ENCODE results near the gene GATD1. TPM values are rescaled to one million over a fixed set of nuclear protein-coding genes. Genes with fewer than 3 reads are reported as not detected.

Gene GATD1
- total and polyA plus RNA-seq, 4 donors, result 22.1 to 63.1 (median 39.1) TPM

DNA sequence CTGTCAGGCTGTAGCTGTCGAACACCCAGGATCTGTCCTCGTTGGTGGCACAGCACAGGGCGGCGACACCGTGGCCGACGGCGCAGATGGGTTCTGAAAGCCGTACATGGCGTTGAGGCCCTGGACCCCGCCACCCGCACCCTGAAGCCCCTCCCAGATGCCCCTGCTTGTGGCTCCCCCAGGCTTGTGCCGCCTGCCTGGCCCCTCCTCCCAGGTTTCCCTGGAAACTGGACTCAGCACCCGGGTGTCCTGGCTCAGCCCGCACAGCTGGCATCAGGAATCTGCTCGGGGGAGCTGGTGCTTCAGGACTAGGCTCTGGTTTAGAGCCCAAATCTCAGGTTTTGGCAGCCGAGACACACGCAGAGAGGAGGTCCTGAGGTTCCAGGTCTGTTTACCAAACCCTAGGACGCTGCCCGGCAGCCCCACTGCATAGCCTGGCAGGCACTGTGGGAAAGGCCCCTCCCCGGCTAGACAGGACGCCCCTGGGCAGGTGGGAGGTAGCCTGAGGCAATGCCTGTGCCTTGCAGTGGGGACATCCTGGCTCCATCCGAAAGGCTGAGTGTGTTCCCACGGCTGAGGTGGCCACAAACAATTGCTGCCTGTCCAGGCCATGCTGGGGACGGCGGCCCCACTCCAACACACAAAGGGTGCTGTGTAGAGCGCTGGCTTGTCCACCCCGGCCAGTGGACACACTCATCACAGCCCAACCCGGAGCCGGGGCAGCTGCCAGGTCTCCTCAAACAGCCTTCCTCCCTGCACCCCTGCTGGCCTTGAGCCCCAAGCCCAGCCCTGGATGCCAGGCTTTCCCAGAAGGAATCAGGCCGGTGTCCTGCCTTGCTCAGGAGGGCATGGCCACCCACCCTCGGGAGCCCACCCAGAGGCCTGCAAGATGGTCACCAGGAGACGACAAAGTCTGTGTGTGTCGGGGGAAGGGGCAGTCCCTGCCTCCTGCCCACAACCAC, 4.6 kb downstream of the GATD1 start:
- no peak overlapping the region for H3K4me3 ChIP-seq
- peaks cover 0 to 39% (median 8%) of the 10 kb centered on the region in 4 donors for H3K36me3 ChIP-seq (ENCODE audit: control insufficient read depth in 4 of 4, insufficient read depth in 4 of 4, low read length in 4 of 4)
- DNase-seq, result no peak
- no peak for TF ChIP-seq CTCF (IDR thresholded peaks at IDR 0.05; ENCODE audit: control extremely low read depth, extremely low read depth)
- H3K9me3 ChIP-seq (ENCODE audit: control insufficient read depth in 4 of 4, insufficient read depth in 3 of 4, low read length in 3 of 4), result no peaks in the 10 kb centered on the region
- 89 to 90% methylated on average over 34 of the region's 34 CpGs for WGBS, 2 donors
- ATAC-seq (ENCODE audit: insufficient read depth, low FRiP score), result no peak
- no peak overlapping the region for H3K27ac ChIP-seq (ENCODE audit: low read depth in 1 of 2, low read length in 1 of 2)
- H3K9ac ChIP-seq (ENCODE audit: insufficient read depth in 1 of 2, low read length in 2 of 2), result no peak overlapping the region
- H3K4me1 ChIP-seq (ENCODE audit: control insufficient read depth in 5 of 5, insufficient read depth in 5 of 5, low read length in 5 of 5), result peaks cover 0 to 12% (median 3%) of the 10 kb centered on the region in 5 donors
- H3K27me3 ChIP-seq (ENCODE audit: control insufficient read depth in 3 of 3, insufficient read depth in 3 of 3, low read length in 2 of 3), result no peaks in the 10 kb centered on the region

DNA sequence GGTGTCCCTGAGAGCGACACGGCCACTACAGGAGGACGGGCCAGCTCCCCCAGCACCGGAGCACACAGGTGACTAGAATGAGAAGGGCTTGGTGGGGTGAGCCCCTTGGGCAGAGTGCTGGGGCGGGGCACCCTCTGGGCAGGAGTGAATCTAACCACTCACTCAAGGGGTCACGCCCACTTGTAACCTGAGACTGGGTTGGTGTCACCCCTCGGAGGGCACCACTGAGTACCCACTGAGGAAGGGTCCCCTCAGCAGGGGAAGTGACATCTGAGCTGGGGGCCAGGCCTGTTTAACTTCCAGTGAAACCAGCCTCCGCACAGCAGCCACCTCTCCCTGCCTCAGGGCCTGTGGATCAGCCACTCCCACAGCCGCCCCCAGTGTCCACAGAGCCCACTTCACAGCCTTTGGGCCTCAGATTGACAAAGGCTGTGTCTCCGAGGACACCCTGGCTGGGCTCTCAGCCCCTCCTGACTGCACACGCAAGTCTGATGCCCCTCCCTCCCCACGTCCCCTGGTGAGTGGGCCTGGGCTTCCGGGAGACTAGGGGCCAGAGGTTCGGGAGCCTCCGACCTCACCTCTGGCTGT, 5.6 kb downstream of the GATD1 start:
- DNase-seq (no peak), ATAC-seq (ENCODE audit: insufficient read depth, low FRiP score) (no peak)
- Histone ChIP-seq H3K27me3 (ENCODE audit: control insufficient read depth in 3 of 3, insufficient read depth in 3 of 3, low read length in 2 of 3) (no peaks in the 10 kb centered on the region), H3K27ac (ENCODE audit: low read depth in 1 of 2, low read length in 1 of 2) (no peak overlapping the region), H3K4me1 (ENCODE audit: control insufficient read depth in 5 of 5, insufficient read depth in 5 of 5, low read length in 5 of 5) (peaks cover 0 to 12% (median 3%) of the 10 kb centered on the region in 5 donors), H3K9me3 (ENCODE audit: control insufficient read depth in 4 of 4, insufficient read depth in 3 of 4, low read length in 3 of 4) (no peaks in the 10 kb centered on the region), H3K4me3 (no peak overlapping the region), H3K9ac (ENCODE audit: insufficient read depth in 1 of 2, low read length in 2 of 2) (no peak overlapping the region), H3K36me3 (ENCODE audit: control insufficient read depth in 4 of 4, insufficient read depth in 4 of 4, low read length in 4 of 4) (peaks cover 0 to 45% (median 12%) of the 10 kb centered on the region in 4 donors)
- WGBS, 2 donors, result 86 to 90% methylated on average over 15 of the region's 15 CpGs
- no peak for TF ChIP-seq CTCF (IDR thresholded peaks at IDR 0.05; ENCODE audit: control extremely low read depth, extremely low read depth)

DNA sequence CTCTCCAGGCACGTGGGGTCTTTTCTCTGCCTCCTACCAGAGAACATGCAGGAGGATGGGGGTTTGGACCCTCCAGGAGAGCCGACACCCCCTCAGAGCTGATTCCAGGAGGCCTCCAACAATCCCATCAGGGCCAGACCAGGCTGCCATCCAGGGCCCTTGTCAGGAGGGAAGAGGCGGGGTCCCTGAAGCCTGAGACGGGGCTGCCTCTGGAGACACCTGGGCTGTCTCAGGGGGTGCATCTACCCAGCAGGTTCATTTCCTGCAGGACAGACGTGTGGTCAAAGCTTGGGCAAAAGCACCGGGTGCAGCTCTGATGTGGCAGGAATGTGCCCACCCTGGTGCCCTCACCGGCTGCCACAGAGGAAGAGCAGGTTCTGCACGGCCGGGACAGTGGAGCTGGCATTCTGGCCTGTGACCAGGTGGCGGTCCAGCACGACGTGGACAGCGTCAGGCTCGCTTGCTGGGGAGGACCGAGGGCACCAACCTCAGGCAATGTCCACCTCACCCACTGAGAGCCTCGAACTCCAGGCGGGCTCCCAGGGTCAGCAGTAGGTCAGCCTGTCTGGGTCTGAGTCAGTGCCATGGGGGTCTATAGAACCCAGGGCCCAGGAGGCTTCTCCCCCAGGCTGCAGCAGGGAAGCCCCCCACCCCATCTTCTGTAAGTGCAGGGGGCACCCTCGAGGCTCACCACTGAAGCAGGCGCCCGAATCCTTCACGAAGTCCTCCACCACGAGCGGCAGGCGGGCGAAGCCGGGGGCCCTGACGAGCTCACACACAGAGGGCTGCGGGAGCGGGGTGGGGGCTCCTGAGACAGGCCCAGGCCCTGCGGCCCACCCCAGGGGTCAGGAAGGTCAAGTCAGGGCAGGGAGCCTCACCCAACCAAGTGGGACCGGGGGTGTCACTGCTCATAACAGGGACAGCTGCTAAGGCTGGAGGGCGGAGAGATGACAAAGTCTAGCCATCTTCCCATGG, 6.4 kb downstream of the GATD1 start:
- WGBS, 2 donors, result 91 to 95% methylated on average over 32 of the region's 32 CpGs
- H3K36me3 ChIP-seq (ENCODE audit: control insufficient read depth in 4 of 4, insufficient read depth in 4 of 4, low read length in 4 of 4), result peaks cover 0 to 50% (median 15%) of the 10 kb centered on the region in 4 donors
- DNase-seq (no peak), ATAC-seq (ENCODE audit: insufficient read depth, low FRiP score) (no peak)
- peaks cover 0 to 8% (median 0%) of the 10 kb centered on the region in 5 donors for H3K4me1 ChIP-seq (ENCODE audit: control insufficient read depth in 5 of 5, insufficient read depth in 5 of 5, low read length in 5 of 5)
- H3K9ac ChIP-seq (ENCODE audit: insufficient read depth in 1 of 2, low read length in 2 of 2), result no peak overlapping the region
- no peak for TF ChIP-seq CTCF (IDR thresholded peaks at IDR 0.05; ENCODE audit: control extremely low read depth, extremely low read depth)
- H3K27me3 ChIP-seq (ENCODE audit: control insufficient read depth in 3 of 3, insufficient read depth in 3 of 3, low read length in 2 of 3), result no peaks in the 10 kb centered on the region
- no peak overlapping the region for H3K4me3 ChIP-seq
- H3K9me3 ChIP-seq (ENCODE audit: control insufficient read depth in 4 of 4, insufficient read depth in 3 of 4, low read length in 3 of 4), result no peaks in the 10 kb centered on the region
- H3K27ac ChIP-seq (ENCODE audit: low read depth in 1 of 2, low read length in 1 of 2), result no peak overlapping the region

Data from lung (tissue), 12 donors.